ENCODE data around the gene JCHAIN.

JCHAIN gene

DNA sequence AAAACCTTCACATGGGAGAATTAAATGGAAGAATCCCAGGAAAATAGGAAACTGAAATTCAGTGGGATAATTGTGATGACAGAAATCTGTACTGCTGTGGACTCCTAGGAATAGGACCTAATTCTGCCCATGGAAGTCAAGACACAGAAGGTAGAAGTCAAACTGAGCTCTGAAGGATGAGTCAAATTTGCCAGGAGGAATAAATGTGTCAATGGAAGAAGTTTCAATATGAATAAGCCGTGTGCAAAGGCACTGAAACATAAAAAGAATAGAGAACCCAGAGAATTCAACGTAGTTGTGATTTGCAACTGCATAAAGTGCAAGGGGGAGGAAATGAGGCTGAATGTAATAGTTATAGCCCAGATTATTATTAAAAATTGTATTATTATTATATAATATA lies 26.1 kb downstream of the JCHAIN start:
- no peak for DNase-seq (ENCODE audit: low read depth, low spot score)

DNA sequence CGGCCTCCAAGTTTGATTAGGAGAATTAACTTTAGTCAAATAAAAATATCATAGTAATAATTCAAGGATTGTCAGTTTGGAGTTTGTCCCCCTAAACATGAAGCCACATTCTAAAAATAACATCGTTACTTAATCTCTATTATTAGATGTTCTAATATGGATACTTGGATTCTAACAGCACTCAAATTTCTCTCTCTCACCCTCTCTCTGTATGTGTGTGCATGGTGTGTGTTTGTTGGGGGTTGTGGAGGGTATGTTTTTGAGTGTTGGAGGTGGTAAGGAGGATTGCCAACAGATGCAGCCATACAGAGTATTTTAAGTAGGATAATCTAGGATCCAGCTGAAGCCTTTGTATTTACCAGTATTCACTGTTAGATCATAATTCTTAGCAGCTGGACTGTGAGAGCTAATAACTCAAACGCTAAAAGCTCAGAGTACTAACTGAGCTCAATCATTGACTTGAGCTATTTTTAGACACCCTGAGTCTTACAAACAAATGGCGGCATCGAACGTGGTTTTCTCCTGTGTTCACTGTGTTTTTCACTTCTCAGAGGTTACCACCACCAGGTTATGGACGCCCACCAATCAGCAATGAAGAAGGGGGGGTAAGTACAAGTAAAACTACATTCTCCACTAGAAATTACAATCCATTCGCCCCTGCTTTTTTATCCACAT lies 28.9 kb downstream of the JCHAIN start:
- DNase-seq (ENCODE audit: low read depth, low spot score), result no peak

DNA sequence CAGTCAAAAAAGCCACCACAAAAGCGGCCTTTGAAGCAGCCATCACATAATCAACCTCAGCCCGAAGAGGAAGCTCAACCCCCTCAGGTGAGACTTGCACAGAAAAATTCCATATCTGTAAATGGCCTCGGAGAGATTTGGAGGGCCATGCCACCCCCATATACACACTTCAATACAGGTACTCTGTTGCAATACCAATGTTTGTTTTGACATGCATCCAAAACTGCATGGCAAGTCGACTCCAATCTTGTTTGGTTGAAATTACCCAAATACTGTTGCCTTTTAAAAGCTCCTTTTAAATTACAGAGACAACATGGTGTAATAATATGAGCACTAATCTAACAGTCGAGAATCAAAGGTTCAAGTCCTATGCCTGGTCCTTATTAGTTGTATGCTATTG lies 31.8 kb downstream of the JCHAIN start:
- DNase-seq (ENCODE audit: low read depth, low spot score), result no peak

DNA sequence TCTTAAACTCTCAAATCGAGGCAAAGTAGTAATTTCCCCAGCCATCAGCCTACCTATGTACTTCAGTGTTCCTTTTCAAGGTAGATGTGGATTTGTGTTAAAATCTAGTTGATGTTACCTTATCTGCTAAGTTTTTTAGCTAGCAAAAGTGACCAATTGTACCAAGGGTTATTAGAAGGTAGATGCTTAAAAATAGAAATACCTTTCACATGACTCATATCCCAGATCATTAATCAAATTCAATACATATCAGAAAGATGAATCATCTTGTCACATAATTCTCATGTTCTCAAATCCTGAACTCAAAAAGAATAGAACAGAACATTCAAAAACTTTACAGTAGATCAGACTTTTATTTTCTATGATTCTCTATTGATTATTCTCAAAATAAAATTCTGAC lies 34.3 kb downstream of the JCHAIN start:
- DNase-seq (ENCODE audit: low read depth, low spot score), result no peak

DNA sequence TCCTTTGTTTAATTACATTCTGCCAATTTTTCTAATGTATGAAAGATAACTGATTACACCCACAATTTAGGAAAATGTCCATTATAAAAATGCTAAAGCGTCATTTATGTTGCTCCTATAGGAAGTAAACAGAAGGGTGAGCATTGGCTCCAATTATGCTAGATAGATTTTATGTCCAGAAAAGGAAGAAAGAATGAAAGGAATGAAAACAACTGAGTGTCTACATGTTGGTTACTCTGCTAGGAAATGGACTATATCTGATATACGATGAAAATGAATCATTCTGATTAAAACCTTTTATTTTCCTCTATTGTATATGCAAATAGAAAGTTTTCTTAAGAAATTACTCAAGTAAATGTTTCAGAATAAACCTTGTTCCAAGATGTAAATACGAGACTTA lies 36.1 kb downstream of the JCHAIN start:
- no peak for DNase-seq (ENCODE audit: low read depth, low spot score)

DNA sequence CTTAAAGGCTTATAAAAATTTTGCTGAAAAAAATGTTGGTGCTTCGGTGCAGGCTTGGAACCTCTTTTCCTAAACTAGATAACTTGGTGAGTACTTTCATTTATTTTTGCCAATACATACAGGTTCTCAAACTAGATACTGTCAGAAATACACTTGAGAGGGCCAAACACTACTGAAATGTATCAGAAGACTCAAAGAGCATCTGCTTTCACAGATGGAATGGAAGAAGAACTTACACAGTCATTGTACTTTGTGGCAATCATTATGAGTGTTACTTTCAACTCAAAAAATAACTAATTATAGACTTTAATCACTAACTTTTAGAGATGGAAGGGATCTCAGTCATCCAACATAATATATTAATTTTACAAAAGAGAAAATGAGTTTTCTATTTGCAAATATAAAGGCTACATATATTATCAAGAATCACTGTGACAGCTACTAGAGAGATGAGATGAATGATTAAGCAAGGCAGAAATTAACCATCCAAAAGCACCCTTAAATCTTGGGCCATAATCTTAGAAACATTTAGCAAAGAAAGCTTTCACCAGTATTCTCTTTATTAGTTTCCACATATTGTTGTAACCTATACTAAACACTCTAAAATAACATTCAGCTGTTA lies 36.7 kb downstream of the JCHAIN start:
- DNase-seq (ENCODE audit: low read depth, low spot score), result no peak

DNA sequence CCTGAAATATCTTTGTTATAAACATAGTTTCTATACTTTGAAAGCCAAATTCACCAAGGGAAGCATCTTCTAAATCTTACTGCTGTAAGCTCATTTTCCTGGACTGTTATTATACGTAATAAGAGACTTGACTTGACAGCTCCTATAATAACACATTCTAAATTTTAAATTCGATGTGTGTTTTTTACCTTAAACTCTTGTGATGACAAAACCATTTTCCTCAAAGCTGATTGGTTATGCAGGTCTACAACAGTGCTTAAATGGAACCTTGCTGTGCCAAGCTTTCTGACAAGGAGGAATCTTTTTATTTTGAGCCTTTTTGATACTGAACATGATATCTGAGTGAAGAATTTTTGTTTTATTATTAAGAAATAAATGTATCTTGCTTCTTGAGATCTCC lies 37.9 kb downstream of the JCHAIN start, which contains the start of gene ENAM:
Gene ENAM (plus strand): TSS at position 301 of the 400 bp plus-strand sequence. CDS start 757 bp downstream, outside the sequence.
- DNase-seq (ENCODE audit: low read depth, low spot score), result no peak

DNA sequence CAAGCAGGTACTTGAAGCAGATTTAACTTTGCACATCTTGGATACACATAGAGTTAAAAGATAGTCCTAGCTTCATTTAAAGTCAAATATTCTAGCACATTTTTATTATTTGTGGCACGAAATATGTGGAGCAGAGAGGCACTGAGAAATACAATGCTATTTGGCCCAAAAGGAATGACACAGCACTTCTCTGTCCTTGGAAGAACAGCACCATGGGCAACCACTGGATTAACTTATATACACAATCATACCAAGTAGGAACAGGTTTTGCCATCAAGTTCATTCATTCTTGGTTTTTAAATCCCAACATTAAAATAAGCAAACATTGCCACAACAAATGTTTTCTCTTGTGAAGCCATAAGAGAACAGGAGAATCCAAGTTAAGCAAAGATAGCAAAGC lies 38.7 kb downstream of the JCHAIN start:
- DNase-seq (ENCODE audit: low read depth, low spot score), result no peak

DNA sequence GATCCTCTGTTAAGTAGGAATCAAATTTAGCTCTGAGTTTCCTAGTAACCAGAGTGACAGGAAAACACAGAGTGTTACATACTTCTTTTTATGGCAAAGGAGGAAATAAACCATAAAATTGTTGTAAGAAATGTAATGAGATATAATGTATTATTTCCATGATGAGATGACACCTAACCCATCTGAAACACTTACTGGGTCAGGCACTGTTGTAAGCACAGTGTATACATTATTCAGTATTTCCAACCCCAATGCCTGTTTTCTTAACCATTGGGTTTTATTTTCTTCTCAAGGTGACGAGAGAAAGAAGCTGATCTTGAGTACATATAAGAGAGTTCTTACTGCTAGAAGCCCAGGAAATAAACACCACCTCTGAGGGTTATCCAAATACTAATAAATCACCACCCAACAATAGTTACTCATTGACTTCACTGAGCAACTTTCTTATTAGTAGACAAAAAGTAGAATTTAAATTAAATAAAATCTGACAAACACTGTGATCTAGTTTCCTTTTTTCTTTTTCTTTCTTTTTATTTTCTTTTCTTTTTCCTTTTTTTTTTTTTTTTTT lies 42.0 kb downstream of the JCHAIN start:
- no peak for DNase-seq (ENCODE audit: low read depth, low spot score)

DNA sequence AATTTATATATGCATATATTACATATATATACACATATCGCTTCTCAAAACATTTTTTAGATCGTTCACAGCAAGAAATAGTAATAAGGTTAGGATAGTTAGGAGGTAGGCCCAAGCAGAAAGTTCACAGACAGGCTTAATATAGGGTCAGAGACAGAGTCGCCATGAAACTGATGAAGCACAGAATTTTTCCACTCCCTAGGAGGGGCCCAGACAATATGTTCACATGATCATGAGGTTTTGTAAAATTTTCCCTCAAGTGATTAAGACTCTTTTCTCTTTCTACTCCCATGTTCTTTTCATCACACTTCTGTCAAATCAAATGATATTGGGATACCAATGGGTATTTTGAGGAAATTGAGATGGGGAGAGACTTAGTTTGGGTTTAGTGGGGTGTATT lies 43.0 kb downstream of the JCHAIN start:
- no peak for DNase-seq (ENCODE audit: low read depth, low spot score)

DNA sequence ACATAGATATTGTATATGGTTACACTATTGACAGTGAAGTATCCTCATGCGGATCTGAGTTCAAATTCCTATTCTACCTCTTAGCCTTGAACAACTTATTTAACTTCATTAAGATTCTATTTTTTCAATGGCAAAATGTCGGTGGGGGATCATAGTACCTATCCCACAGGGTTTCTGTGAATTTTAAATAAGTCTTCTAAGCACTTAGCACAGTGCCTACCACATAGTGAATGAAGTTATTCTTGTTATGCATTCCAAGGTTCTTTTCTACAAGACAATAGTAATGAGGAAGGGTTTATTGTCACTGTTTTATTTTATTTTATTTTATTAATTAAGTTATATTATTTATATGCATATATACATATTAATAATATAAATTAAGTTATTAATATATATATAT lies 46.5 kb downstream of the JCHAIN start:
- no peak for DNase-seq (ENCODE audit: low read depth, low spot score)

DNA sequence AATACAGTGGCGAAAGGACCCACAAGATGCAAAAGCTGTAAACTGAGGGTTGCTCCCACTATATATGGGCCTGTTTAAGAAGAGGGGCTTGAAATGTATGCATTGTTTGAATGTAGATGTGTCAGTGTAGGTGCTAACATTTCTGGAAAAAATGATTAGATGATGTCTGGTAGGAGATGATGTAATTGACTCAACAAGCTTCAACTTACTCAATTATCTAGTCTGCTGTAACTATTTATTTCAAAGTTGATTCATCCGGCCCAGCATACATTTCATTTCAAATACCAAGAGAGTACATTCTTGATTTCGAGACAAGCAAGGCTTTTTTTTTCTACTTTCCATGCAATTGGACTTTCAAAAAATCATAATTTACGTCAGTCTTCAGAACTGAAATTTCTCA lies 47.0 kb downstream of the JCHAIN start:
- no peak for DNase-seq (ENCODE audit: low read depth, low spot score)

DNA sequence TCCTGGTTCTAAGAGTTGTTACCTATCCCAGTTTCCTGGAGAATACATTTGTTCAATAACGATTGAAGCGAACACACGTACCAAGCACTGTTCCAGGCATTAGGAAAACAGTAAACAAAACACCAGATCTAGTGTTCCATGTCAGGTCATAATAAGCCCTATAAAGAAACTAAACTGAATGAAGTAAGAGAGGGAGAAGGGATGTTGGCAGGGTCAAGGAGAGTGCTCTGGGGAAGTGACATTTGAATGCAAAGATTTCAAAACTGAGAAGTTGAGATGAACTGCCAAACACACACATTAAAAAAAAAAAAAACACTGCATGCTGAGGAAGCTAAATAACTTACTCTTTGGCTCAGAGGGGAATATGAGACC lies 52.1 kb downstream of the JCHAIN start:
- no peak for DNase-seq (ENCODE audit: low read depth, low spot score)

DNA sequence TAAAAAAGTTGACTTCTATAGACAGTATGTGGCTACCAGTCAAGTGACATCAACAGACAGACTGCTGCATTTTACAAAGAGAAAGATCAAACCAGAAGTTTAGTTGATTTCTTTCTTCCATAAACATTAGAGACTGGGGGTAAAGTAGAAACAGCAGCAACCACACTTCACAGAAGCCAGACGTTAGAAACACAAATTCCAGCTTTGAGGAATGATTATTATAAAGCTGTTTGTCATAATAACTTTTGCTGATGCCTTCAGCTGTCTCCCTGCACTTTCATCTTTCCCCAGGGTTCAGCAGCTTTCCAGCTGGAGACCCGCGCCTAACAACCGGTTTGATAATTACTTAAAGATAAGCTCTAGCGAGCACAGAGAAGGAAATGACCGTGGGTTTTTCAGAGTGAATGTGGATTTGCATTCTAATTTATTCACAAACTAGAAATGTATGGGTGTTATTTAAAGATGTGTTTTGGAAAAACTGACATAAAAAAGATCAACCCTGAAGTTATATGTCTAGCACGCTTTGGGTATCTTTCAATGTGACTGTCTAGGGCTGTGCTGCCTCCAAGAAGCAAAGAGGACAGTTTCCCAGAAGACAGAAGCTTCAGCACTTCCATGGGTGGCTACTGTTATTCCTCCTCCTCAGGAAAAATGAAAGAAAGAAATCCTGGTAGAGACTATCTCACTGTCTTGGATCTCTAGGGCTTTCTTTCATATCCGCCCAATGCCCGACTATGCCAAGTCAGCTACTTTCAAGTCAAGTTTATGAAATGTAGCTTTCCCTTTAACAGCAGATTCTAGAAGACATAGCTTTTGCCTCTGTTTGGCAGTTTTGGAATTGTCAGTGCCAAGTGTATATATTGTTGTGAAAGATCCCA lies 52.8 kb downstream of the JCHAIN start:
- DNase-seq (ENCODE audit: low read depth, low spot score), result no peak

DNA sequence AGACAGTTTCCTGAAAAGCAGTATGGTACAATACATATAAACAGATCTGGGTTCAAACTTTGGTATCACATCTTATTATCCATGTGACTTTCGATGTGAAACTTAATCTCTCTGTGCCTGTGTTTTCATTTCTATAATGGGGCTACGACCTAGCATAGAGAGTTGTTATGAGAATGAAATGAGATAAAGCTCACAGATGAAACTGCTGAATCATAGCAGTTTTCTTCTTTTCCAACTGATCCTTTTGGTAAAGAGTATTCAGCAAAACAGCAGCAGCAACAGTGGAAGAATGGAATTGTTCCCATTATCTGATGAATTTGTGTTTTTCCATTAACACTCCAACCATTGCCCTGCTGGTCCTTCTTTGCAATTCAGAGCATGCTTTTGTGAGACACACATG lies 58.0 kb downstream of the JCHAIN start:
- no peak for DNase-seq (ENCODE audit: low read depth, low spot score)

DNA sequence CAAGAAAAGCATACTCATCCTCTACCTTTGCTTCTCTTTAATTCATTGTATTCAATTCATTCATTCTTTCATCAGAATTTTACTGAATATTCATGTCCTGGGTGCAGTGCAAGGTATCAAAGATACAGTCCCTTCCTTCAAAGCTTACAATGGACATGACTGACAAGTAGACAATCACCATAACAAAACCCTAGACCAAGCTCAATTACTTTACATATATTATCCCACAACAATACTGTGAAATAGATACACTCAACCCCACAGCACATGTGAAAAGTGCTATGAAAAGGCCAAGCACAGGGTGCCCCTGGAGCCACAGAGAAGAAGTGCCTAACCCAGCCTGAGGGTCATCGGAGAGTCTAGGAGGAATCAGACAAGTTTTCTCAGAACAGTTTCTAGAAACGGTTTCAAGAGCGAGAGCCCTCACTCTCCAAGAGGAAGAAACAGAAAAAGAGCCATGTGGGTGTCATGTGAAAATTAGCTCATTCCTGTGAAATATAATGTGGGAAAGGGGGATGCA lies 58.9 kb downstream of the JCHAIN start:
- DNase-seq (ENCODE audit: low read depth, low spot score), result no peak

DNA sequence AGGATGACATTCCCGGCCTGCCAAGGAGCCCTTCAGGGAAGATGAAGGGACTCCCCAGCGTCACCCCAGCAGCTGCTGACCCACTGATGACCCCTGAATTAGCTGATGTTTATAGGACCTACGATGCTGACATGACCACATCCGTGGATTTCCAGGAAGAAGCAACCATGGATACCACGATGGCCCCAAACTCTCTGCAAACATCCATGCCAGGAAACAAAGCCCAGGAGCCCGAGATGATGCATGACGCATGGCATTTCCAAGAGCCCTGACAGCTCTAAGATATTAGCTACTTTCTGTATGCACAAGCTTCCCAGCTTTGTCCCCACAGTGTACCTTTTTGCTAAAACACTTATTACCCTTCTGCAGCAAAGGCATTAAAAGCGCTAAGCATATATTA lies 59.8 kb downstream of the JCHAIN start:
- no peak for DNase-seq (ENCODE audit: low read depth, low spot score)
